K562 (cell line): ENCODE data around the gene MAP4. TPM values are rescaled to one million over a fixed set of nuclear protein-coding genes. Genes with fewer than 3 reads are reported as not detected.
A peak's percentile ranks its signal among the peaks of the same experiment; 100 is the strongest.

ENCODE experiments used
- ATF3 ChIP-seq, 2 experiments: fragments of 450-650 bp in 1 of 2; sonication (generic) in 1 of 2; formaldehyde crosslinking in 1 of 2; IDR thresholded peaks in 1 of 2; conservative IDR thresholded peaks in 1 of 2; 2 replicates each; pipeline versions ENCODE4 v1.6.1 to v1.8.1; 2016 to 2023; ENCODE audit warnings: mild to moderate bottlenecking in 2 of 2, moderate library complexity in 2 of 2, inconsistent platforms in 1 of 2, missing genetic modification reagents in 1 of 2
- BCOR ChIP-seq: fragments of 450-650 bp; IDR thresholded peaks from 2 replicates; pipeline ENCODE4 v1.6.1; 2016
- CUX1 ChIP-seq: fragments of 200-800 bp; sonication (Bioruptor generic); IDR thresholded peaks from 2 replicates; pipeline ENCODE4 v1.6.1; 2016; ENCODE audit warnings: missing genetic modification characterization, missing compliant biosample characterization
- FOXK2 ChIP-seq, 2 experiments: fragments of 450-650 bp; IDR thresholded peaks in 1 of 2; conservative IDR thresholded peaks in 1 of 2; 2 replicates each; pipeline ENCODE4 v1.6.1; 2016; ENCODE audit warnings: low read depth in 2 of 2, mild to moderate bottlenecking in 1 of 2
- HBP1 ChIP-seq: fragments of 450-650 bp; formaldehyde crosslinking; IDR thresholded peaks from 2 replicates; pipeline ENCODE4 v1.4.0; 2022; ENCODE audit warnings: missing genetic modification characterization
- MAFG ChIP-seq: fragments of 450-650 bp; conservative IDR thresholded peaks from 2 replicates; pipeline ENCODE4 v1.6.1; 2016; ENCODE audit warnings: missing genetic modification characterization, missing compliant biosample characterization
- NFRKB ChIP-seq: fragments of 450-650 bp; IDR thresholded peaks from 2 replicates; pipeline ENCODE4 v1.6.1; 2016; ENCODE audit warnings: low read depth
- NRF1 ChIP-seq, 2 experiments: fragments of 450-650 bp; IDR thresholded peaks in 1 of 2; conservative IDR thresholded peaks in 1 of 2; 2 replicates each; pipeline ENCODE4 v1.6.1; 2014; ENCODE audit warnings: mild to moderate bottlenecking in 2 of 2
- PHF20 ChIP-seq: fragments of 450-650 bp; IDR thresholded peaks from 2 replicates; pipeline ENCODE4 v1.6.1; 2018; ENCODE audit not compliant: partially characterized antibody
- RAD51 ChIP-seq: fragments of 450-650 bp; IDR thresholded peaks from 2 replicates; pipeline ENCODE4 v1.7.1; 2016; ENCODE audit warnings: low read depth, mild to moderate bottlenecking, borderline replicate concordance
- SMAD4 ChIP-seq: fragments of 250-450 bp; sonication (Bioruptor Pico); conservative IDR thresholded peaks from 2 replicates; pipeline ENCODE4 v1.8.0; 2021; ENCODE audit warnings: inconsistent platforms, mild to moderate bottlenecking, moderate library complexity
- SMARCC2 ChIP-seq: fragments of 450-650 bp; IDR thresholded peaks from 2 replicates; pipeline ENCODE4 v1.6.1; 2017; ENCODE audit warnings: antibody characterized with exemption, moderate library complexity, mild to moderate bottlenecking, low read depth
- SUPT5H ChIP-seq: fragments of 450-650 bp; IDR thresholded peaks from 2 replicates; pipeline ENCODE4 v1.6.1; 2016
- TFAM ChIP-seq: fragments of 250-450 bp; sonication (Bioruptor Pico); conservative IDR thresholded peaks from 2 replicates; pipeline ENCODE4 v1.5.0; 2021; ENCODE audit warnings: mild to moderate bottlenecking, moderate library complexity
- TRIM28 ChIP-seq: fragments of 450-650 bp; IDR thresholded peaks from 2 replicates; pipeline ENCODE4 v1.6.1; 2017
- XRCC5 ChIP-seq: fragments of 200-400 bp; formaldehyde crosslinking; IDR thresholded peaks from 2 replicates; pipeline ENCODE4 v1.6.1; 2017; ENCODE audit warnings: low read depth, mild to moderate bottlenecking, low read length
- YY1 ChIP-seq, 3 experiments: IDR thresholded peaks; 2 replicates each; pipeline ENCODE4 v1.6.1; 2011; ENCODE audit warnings: low read length in 2 of 3, mild to moderate bottlenecking in 2 of 3, moderate library complexity in 2 of 3, borderline replicate concordance in 1 of 3, control low read depth in 1 of 3, low read depth in 1 of 3; ENCODE audit not compliant: insufficient read depth in 3 of 3, insufficient replicate concordance in 2 of 3, control insufficient read depth in 1 of 3, insufficient read length in 1 of 3; ENCODE audit errors: extremely low read depth in 1 of 3
- ZNF347 ChIP-seq: fragments of 450-650 bp; formaldehyde crosslinking; IDR thresholded peaks from 2 replicates; pipeline ENCODE4 v1.4.0; 2020; ENCODE audit warnings: low read depth, mild to moderate bottlenecking, moderate library complexity
- polyA plus RNA-seq, 8 experiments: library from polyadenylated mRNA; depleted of rRNA in 4 of 8; stranded (reverse) in 5 of 8; unstranded in 3 of 8; fragments of >200 nt; fragmentation: Nextera tagmentation in 2 of 8; fragmentation: Illumina TruSeq in 1 of 8; extraction: Ambion mirVana in 2 of 8; extraction: Trizol in 1 of 8; gene quantifications; 2 replicates each; pipeline versions ENCODE4 v1.2.1 to v1.2.3, GENCODE V29; 2011 to 2014; ENCODE audit warnings: inconsistent platforms in 1 of 8, missing spikeins in 1 of 8
- total RNA-seq, 7 experiments: library from RNA; depleted of rRNA in 6 of 7; stranded (reverse); fragments of >200 nt in 6 of 7; fragmentation: Illumina TruSeq in 2 of 7; extraction: Trizol in 2 of 7; gene quantifications; 2 replicates each; pipeline versions ENCODE4 v1.2.1 to v1.2.3, GENCODE V29; 2011 to 2021; ENCODE audit warnings: low replicate concordance in 1 of 7

MAP4 gene
- total and polyA plus RNA-seq, 9 of the 15 experiments (the other 6 are each of a cell fraction or from before 2014, with no cell fraction given), result 13.3 to 141 (median 36.8) TPM

- TF ChIP-seq CUX1 (CRISPR knock-in tag) (0 out of 2 replicates have a peak, but pooled peaks have one; percentile 64), TFAM (no peak), FOXK2 (conservative IDR thresholded peaks at IDR 0.05 in 1 of 2, IDR thresholded peaks at IDR 0.05 in 1 of 2; ENCODE audit: low read depth in 2 of 2) (0 out of 4 replicates have a peak, but pooled peaks have one; percentile 7 to 11), TRIM28 (peak; percentile 58; the same call in 1 of the 2 replicates), SMAD4 (0 out of 2 replicates have a peak, but pooled peaks have one; percentile 40), MAFG (tag) (peak; percentile 94), ATF3 (IDR thresholded peaks at IDR 0.05) (peak; percentile 58), ATF3 (CRISPR knock-in tag; conservative IDR thresholded peaks at IDR 0.05) (no peak; the same call in 1 of the 2 replicates), NRF1 (conservative IDR thresholded peaks at IDR 0.05 in 1 of 2, IDR thresholded peaks at IDR 0.05 in 1 of 2) (0 out of 4 replicates have a peak, but pooled peaks of 1 of the 2 experiments have one; percentile 24), HBP1 (CRISPR knock-in tag) (no peak), XRCC5 (no peak), RAD51 (peak; percentile 66), PHF20 (no peak), ZNF347 (CRISPR knock-in tag) (no peak), BCOR (peak; percentile 80), NFRKB (0 out of 2 replicates have a peak, but pooled peaks have one; percentile 36), YY1 (IDR thresholded peaks at IDR 0.05; ENCODE audit: borderline replicate concordance in 1 of 3, control insufficient read depth in 1 of 3, extremely low read depth in 1 of 3, insufficient read depth in 3 of 3, insufficient read length in 1 of 3, insufficient replicate concordance in 2 of 3, low read depth in 1 of 3, low read length in 2 of 3) (peak in 1 of 3 experiments; percentile 17), SUPT5H (no peak), SMARCC2 (0 out of 2 replicates have a peak, but pooled peaks have one; percentile 53)
Observed at GRCh38 chr3:48016301-48016973, at the start of gene MAP4 (continued).
